Heart right ventricle (tissue), 16 donors: ENCODE results near the gene ACER3. TPM values are rescaled to one million over a fixed set of nuclear protein-coding genes. Genes with fewer than 3 reads are reported as not detected.
"Not testable (repeated sequence)": the region's sequence is repeated elsewhere in the genome, so short reads cannot be mapped to it uniquely, and the experiment has no call there.

Experiments used
- ATAC-seq, 8 donors: fragments of 200-7000 bp; cut with Tn5 transposase; one replicate each; pipeline ENCODE4 v1.9.1; 2020; ENCODE audit warnings: mild to moderate bottlenecking in 8 of 8, moderate library complexity in 8 of 8, moderate number of reproducible peaks in 1 of 8
- DNase-seq, 2 donors: peaks; one replicate each; pipeline ENCODE4 v3.0.0-alpha.2; 2020
- H3K27ac ChIP-seq, 10 donors: fragments of 200-600 bp; sonication (generic) in 2 of 10; one replicate each; pipeline versions ENCODE4 v1.5.0 to v1.8.0; 2020 to 2022; ENCODE audit warnings: mild to moderate bottlenecking in 3 of 10
- H3K27me3 ChIP-seq, 7 donors: fragments of 200-600 bp; one replicate each; pipeline ENCODE4 v1.8.0; 2021 to 2022; ENCODE audit warnings: mild to moderate bottlenecking in 2 of 7
- H3K36me3 ChIP-seq, 9 donors: fragments of 200-600 bp; sonication (generic) in 1 of 9; one replicate each; pipeline versions ENCODE4 v1.5.0 to v1.8.0; 2020 to 2022; ENCODE audit warnings: mild to moderate bottlenecking in 2 of 9
- H3K4me1 ChIP-seq, 9 donors: fragments of 200-600 bp; sonication (generic) in 1 of 9; one replicate each; pipeline versions ENCODE4 v1.5.0 to v1.8.0; 2020 to 2022; ENCODE audit warnings: mild to moderate bottlenecking in 4 of 9
- H3K4me3 ChIP-seq, 10 donors: fragments of 200-600 bp; sonication (generic) in 2 of 10; one replicate each; pipeline versions ENCODE4 v1.5.0 to v1.8.0; 2020 to 2022; ENCODE audit warnings: mild to moderate bottlenecking in 7 of 10, moderate library complexity in 2 of 10
- H3K9me3 ChIP-seq, 11 donors: fragments of 200-600 bp in 10 of 11; sonication (generic) in 2 of 11; one replicate each; pipeline versions ENCODE4 v1.5.0 to v1.8.0; 2013 to 2022; ENCODE audit warnings: mild to moderate bottlenecking in 2 of 11, control low read depth in 1 of 11, moderate library complexity in 1 of 11
- CTCF ChIP-seq, 9 donors: fragments of 200-600 bp; sonication (generic) in 2 of 9; IDR thresholded peaks; one replicate each; pipeline versions ENCODE4 v1.5.0 to v1.8.0; 2021 to 2022; ENCODE audit warnings: antibody characterized with exemption in 9 of 9, mild to moderate bottlenecking in 5 of 9, moderate library complexity in 1 of 9
- WGBS, 2 donors: extraction: QIAGEN DNeasy Blood & Tissue Kit; methylation state at CpG; one replicate each; pipeline ENCODE4 v1.1.7; 2013; ENCODE audit warnings: inconsistent platforms in 1 of 2; 5-methylcytosine and 5-hydroxymethylcytosine counted together
- intact Hi-C, 10 donors: fragments of 100-400 bp; cut with DNase I; formaldehyde crosslinking; loops; one replicate each; pipeline versions ENCODE4 v1.11.1 to v1.14.2; 2022
- polyA plus RNA-seq, 2 donors: library from polyadenylated mRNA; stranded (reverse); fragments of 200-250 nt; gene quantifications; one replicate each; pipeline ENCODE4 v1.2.3, GENCODE V29; 2013
- total RNA-seq, 10 donors: library from RNA; stranded (reverse); fragmentation: NEBNext Ultra II Directional in 3 of 10; extraction: Animal tissue kit (Norgen Biotek cat#: 25700) in 3 of 10; gene quantifications; one replicate each; pipeline versions ENCODE4 v1.2.1 to v1.2.4, GENCODE V29; 2021 to 2023
- donor health status: Arrhythmogenic right ventricular cardiomyopathy.
- donor health status: ischemic (EF 13 %, LVEDD 7.1; RV severe dilation, severe dysfunction).
- donor health status: healthy with polysubstance abuse.
- donor health status: DM: no; HTN: yes; CAD: no.
- donor health status: DM: no; HTN: no; CAD: no.
- donor health status: ischemic (EF 25% LVEDD 6.9; RV normal size, moderate dysfunction).
- donor health status: ischemic (EF 25% LVEDD 5.7; RV mildly dilated, moderate dysfunction).
- donor health status: healthy.
- donor health status: DM: yes; HTN: yes; CAD: no.
- donor health status: Ischemic cardiomyopathy.
- donor health status: ischemic (EF 35%, LVEDD 5.7; RV mildly dilated, moderate dysfunction).
- donor health status: nonischemic (EF 11% LVEDD 7.7; RV severe dilation, severe dysfunction).
- donor health status: DM: yes; HTN: yes; CAD: no.
- donor health status: PGD.
- donor health status: ischemic (EF 29% LVEDD 5.4; RV normal size, mild dysfunction).
- donor health status: nonischemic (EF 23%, LVEDD 6.1; RV moderate dilation, normal function).

Gene ACER3
- total and polyA plus RNA-seq, 12 donors: 2.9 to 14.8 (median 9.6) TPM

DNA sequence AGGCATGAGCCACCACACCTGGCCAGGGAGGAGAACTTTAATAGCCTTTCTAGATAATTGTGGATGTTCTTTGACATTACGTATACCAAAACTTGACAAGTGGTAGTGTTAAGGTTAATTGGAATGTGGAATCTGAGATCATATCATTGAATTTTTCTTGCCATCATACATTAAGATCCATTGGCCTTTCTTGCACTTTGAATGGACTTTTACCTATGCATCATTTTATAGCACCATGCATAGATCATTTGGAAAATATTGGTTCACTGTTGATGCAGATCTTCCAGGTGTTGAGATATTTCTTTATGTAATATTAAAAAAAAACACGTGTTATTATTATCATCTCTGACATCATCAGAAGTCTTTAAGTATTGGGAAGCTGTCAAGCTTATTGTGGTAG, 36.5 kb downstream of the ACER3 start:
- intact Hi-C loops: no loop called here
- Histone ChIP-seq H3K4me1 (peaks cover 0 to 13% (median 0%) of the 10 kb centered on the region in 9 donors), H3K4me3 (no peak overlapping the region), H3K9me3 (no peaks in the 10 kb centered on the region), H3K27me3 (no peaks in the 10 kb centered on the region), H3K27ac (no peak overlapping the region), H3K36me3 (no peaks in the 10 kb centered on the region)
- WGBS, 2 donors: 91% methylated on average over 2 of the region's 2 CpGs
- TF ChIP-seq CTCF (IDR thresholded peaks at IDR 0.05): no peak
- ATAC-seq: no peak
- no peak for DNase-seq

- H3K27me3 ChIP-seq: no peaks in the 10 kb centered on the region
These were observed 40.4 kb downstream of the ACER3 start for GRCh38 chr11:76901144-76901543.

GRCh38 chr11:76901622-76902021, 40.9 kb downstream of the ACER3 start:
- DNase-seq, H3K27me3 ChIP-seq, H3K36me3 ChIP-seq, H3K4me1 ChIP-seq, H3K27ac ChIP-seq, ATAC-seq, H3K4me3 ChIP-seq: not testable (repeated sequence)
- WGBS, 2 donors: 93 to 94% methylated on average over 6 of the region's 6 CpGs
- peaks cover 0 to 10% (median 7%) of the 10 kb centered on the region in 11 donors for H3K9me3 ChIP-seq
- intact Hi-C loops: loop anchor here in 2 of 10 donors (5.0 to 10.0 kb wide), 2 partner anchors 39 to 167 kb away; partner anchors contain the start of gene ACER3 (in 1 of the 2)

More at GRCh38 chr11:76901144-76901543, 40.4 kb downstream of the ACER3 start:
- H3K4me1 ChIP-seq: peaks cover 0 to 3% (median 0%) of the 10 kb centered on the region in 9 donors
- DNase-seq: no peak
- no peak overlapping the region for H3K4me3 ChIP-seq
- ATAC-seq: no peak
- H3K9me3 ChIP-seq: peaks cover 0 to 5% (median 2%) of the 10 kb centered on the region in 11 donors
- 97 to 98% methylated on average over 3 of the region's 3 CpGs for WGBS, 2 donors
- H3K36me3 ChIP-seq: no peaks in the 10 kb centered on the region
- no peak for TF ChIP-seq CTCF (IDR thresholded peaks at IDR 0.05)
- intact Hi-C loops: loop anchor here in 2 of 10 donors (5.0 to 10.0 kb wide), 2 partner anchors 39 to 166 kb away; partner anchors contain the start of gene ACER3 (in 1 of the 2)
- no peak overlapping the region for H3K27ac ChIP-seq

DNA sequence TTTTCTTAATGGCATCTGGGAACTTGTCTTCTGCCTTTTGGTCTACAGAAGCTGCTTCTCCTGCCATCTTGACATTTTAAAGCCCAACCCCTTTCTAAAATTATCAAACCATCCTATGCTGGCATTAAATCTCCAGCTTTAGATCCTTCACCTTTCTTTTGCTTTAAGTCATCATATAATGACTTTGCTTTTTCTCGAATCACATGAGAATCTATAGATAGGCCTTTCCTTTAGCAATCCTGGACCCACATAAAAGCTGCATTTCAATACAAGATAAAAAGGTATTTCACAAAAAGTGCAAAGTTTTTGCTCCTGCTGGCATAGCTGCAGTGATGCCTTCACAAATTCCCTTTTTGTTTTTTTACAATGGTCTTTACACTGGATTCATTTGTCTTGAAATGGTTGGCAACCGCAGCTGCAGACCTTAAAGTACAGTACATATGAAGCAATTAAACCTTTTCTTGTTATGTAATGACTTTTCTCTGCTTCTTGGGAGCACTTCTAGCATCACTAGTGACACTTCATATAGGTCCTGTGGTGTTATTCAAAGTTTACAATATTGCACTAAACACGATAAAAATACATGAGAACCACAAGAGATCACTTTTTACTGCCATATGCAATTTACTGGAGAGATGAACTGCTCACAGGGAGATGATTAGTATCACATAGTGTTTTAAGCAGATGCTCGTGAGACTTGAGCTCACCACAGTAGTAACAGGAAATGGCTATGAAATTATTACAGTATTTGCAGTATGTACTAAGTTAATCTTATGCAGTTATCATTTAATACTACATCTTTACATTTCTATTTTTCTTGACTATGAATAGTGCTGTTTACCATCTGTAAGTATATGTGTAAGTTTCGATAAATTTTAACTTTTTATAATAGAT, 41.6 kb downstream of the ACER3 start:
- Histone ChIP-seq H3K4me3 (no peak overlapping the region), H3K27ac (no peak overlapping the region), H3K27me3 (no peaks in the 10 kb centered on the region), H3K9me3 (peaks cover 0 to 11% (median 7%) of the 10 kb centered on the region in 11 donors), H3K36me3 (no peaks in the 10 kb centered on the region), H3K4me1 (peaks cover 0 to 3% (median 0%) of the 10 kb centered on the region in 9 donors)
- DNase-seq (no peak), ATAC-seq (no peak)
- TF ChIP-seq CTCF (IDR thresholded peaks at IDR 0.05): no peak
- intact Hi-C loops: loop anchor here in 2 of 10 donors (5.0 to 10.0 kb wide), 2 partner anchors 40 to 168 kb away; partner anchors contain the start of gene ACER3 (in 1 of the 2)
- WGBS, 2 donors: 93% methylated on average over 5 of the region's 5 CpGs
